Metanephros (tissue), 1 donor: Measurements from ENCODE around the gene WWC2. TPM values are rescaled to one million over a fixed set of nuclear protein-coding genes. Genes with fewer than 3 reads are reported as not detected.

Experiments used
- total RNA-seq: library from RNA; depleted of rRNA; stranded (reverse); fragments of >200 nt; gene quantifications from one replicate; pipeline ENCODE4 v1.2.3, GENCODE V29; 2014

Gene WWC2
- 51.9 TPM for total RNA-seq

DNA sequence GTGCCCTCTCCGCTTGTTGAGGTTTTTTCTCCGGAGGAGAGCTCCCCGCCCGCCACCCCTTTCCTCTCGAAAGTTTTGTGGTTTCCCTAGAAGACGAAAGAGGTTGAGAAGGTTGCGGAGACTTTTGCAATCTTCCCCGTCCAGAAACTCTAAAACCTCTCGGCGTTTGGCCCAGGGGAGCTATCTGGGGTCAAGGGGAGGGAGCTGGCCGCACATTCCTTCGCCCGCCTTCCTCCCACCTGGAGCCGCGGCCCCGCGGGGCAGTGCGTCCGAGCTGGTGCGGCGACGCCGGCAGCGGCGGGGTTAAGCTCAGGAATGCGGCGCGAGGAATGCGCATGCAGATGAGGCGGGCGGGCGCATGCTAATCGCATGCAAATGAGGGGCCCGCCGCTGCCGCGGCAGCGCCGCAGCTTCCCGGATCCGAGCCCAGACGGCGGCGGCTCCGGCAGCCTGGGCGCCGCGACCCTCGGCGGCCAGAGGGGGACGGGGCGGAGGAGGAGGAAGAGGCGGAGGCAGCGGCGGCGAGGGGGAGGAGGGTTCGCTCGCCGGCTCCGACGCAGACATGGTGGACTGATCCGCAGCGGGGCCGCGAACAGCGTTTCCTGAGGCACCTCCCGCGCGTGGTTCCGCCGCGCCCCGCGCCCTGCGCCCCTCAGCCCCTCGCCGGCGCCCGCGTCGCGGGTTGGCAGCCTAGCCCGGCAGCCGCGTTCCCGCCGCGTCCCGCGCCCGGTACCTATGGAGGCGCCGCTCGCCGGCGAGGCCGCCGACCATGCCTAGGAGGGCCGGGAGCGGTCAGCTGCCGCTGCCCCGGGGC is at the start of gene WWC2:
WWC2 (plus strand) TSS at position 535 of the 814 bp plus-strand sequence; CDS start at position 770, 235 bp downstream.

DNA sequence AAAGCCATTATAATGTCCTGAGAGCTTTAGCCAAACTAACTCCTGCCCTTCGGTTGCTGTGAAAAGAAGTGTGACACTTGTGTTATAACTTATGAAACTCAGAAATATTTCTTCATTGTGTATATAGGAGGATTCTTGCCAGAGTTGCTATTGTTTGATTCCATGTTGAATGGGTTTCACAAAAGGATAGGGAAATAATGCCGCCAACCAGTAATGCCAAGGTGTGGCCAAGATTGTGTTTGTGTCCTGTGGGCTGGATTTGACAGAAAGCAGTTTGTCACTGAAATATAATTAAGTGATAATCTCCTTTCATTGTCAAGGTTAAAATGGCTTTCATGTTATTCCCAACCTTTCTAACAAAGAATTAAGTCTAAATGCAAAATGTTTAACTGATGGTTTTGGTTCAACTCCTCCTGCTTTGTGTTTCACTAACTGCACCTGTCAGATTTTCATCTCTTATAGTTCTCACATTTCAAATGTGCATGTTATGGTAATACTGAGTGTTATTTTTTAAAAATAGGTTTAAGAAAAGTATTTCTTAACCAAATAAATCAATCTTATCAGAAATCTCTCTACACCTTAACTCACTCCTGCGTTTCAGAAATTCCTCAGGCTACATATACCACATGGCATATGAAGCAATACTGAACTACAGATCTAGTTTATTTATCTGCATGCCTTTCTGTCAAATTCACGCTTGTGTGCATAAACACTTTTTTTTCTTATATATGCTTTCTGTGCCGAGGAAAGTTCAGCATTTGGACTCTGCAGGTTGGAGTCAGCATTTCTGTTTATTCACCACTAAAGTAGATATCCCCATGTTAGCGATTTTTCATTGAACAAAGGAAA is 221.4 kb downstream of the WWC2 start, which contains the start of gene CLDN22:
CLDN22 (minus strand) TSS at position 66 of the 849 bp plus-strand sequence; CDS start at position 8, 58 bp downstream.

DNA sequence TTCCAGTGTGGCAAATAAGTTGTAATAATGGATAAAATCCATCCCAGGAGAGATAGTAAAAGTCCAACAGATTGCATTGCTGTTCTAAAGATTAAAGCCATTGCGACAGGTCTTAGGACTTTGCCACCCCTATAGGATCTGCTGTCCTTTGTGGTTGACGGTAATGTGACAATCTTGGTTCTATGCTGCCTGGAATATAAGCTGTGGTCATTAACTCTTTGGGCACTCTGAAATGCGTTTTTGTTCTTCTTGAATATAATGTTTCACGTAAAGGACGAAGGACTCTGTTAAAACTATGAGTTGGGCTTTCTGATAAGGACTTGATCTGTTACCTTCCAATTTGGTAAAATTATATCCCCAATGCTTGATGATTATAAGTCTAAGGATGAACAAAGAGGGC is 223.3 kb downstream of the WWC2 start, which contains the start of gene CLDN24:
CLDN24 (minus strand) TSS at position 101 of the 400 bp plus-strand sequence; CDS start at position 101, 0 bp downstream.

Other genes with a start within 250 kb of the WWC2 start
- 70.7 TPM for gene DCTD, start 181.9 kb upstream of the WWC2 start, total RNA-seq
- not detected for gene CLDN22, start 221.0 kb downstream of the WWC2 start, total RNA-seq
- gene CLDN24, start 223.2 kb downstream of the WWC2 start, total RNA-seq = not detected